IMR-90 (cell line): ENCODE data around the gene MEGF6. TPM values are rescaled to one million over a fixed set of nuclear protein-coding genes. Genes with fewer than 3 reads are reported as not detected.

Experiments
- ATAC-seq: fragments of 200-7000 bp; cut with Tn5 transposase; 2 replicates; pipeline ENCODE4 v1.9.1; 2020; ENCODE audit warnings: low read depth, mild to moderate bottlenecking, moderate library complexity
- BruUV-seq: library from RNA; stranded (reverse); fragments of 400-500 nt; replicated peaks from 2 replicates; lab custom pipeline; 2021; lab: Mats Ljungman, UMichigan
- CTCF ChIA-PET: fragments of 300-600 bp; formaldehyde crosslinking; extraction: SDS; loops from one replicate; lab custom pipeline; 2021; ENCODE audit warnings: antibody characterized with exemption; lab: Yijun Ruan, JAX
- POLR2A ChIA-PET: fragments of 300-600 bp; sonication (Branson Sonifier 250); formaldehyde crosslinking; loops from one replicate; lab custom pipeline; 2022; ENCODE audit warnings: antibody characterized with exemption; ENCODE audit not compliant: unreplicated experiment; lab: Charles Lee
- DNase-seq: peaks from one replicate; pipeline ENCODE4 v3.0.0; 2013
- H2AFZ ChIP-seq: replicated peaks from 2 replicates; pipeline ENCODE3; 2013; ENCODE audit warnings: low read length, mild to moderate bottlenecking; ENCODE audit not compliant: poor library complexity
- H2AK5ac ChIP-seq: 2 replicates; pipeline ENCODE4 v1.6.1; 2013; ENCODE audit warnings: low read depth, low read length, inconsistent platforms
- H2AK9ac ChIP-seq: replicated peaks from 2 replicates; pipeline ENCODE3; 2013; ENCODE audit warnings: mild to moderate bottlenecking, low read depth, low read length, moderate library complexity; ENCODE audit not compliant: poor library complexity
- H2BK120ac ChIP-seq: 2 replicates; pipeline ENCODE4 v1.6.1; 2013; ENCODE audit warnings: low read depth, low read length, inconsistent platforms
- H2BK15ac ChIP-seq: 3 replicates; pipeline ENCODE4 v1.6.1; 2013; ENCODE audit warnings: low read depth, low read length, inconsistent platforms
- H2BK20ac ChIP-seq: 2 replicates; pipeline ENCODE4 v1.6.1; 2013; ENCODE audit warnings: low read depth, mild to moderate bottlenecking, inconsistent platforms, low read length, moderate library complexity
- H2BK5ac ChIP-seq: 2 replicates; pipeline ENCODE4 v1.6.1; 2013; ENCODE audit warnings: mild to moderate bottlenecking, low read depth, low read length, inconsistent platforms; ENCODE audit not compliant: poor library complexity, severe bottlenecking
- H3K14ac ChIP-seq: replicated peaks from 2 replicates; pipeline ENCODE4 v1.6.1; 2013; ENCODE audit warnings: low read depth, low read length, inconsistent platforms
- H3K18ac ChIP-seq: 2 replicates; pipeline ENCODE4 v1.6.1; 2013; ENCODE audit warnings: low read depth, low read length, control low read depth
- H3K23ac ChIP-seq: 2 replicates; pipeline ENCODE4 v1.6.1; 2013; ENCODE audit warnings: low read depth, low read length, inconsistent platforms
- H3K27ac ChIP-seq: 2 replicates; pipeline ENCODE4 v1.5.1; 2013; ENCODE audit warnings: mild to moderate bottlenecking, control low read depth, low read length; ENCODE audit not compliant: insufficient read depth
- H3K27me3 ChIP-seq: 2 replicates; pipeline ENCODE4 v1.6.1; 2013; ENCODE audit warnings: low read length; ENCODE audit not compliant: control insufficient read depth, insufficient read depth
- H3K36me3 ChIP-seq: 2 replicates; pipeline ENCODE4 v1.6.1; 2013; ENCODE audit warnings: low read length, mixed read lengths; ENCODE audit not compliant: control insufficient read depth, insufficient read depth
- H3K4ac ChIP-seq: 2 replicates; pipeline ENCODE4 v1.6.1; 2013; ENCODE audit warnings: low read depth, low read length, inconsistent platforms
- H3K4me1 ChIP-seq: 2 replicates; pipeline ENCODE4 v1.6.1; 2013; ENCODE audit warnings: low read length, mixed read lengths; ENCODE audit not compliant: control insufficient read depth, insufficient read depth
- H3K4me2 ChIP-seq: 2 replicates; pipeline ENCODE4 v1.6.1; 2013; ENCODE audit warnings: low read depth, mild to moderate bottlenecking, control low read depth, low read length, moderate library complexity
- H3K4me3 ChIP-seq: 2 replicates; pipeline ENCODE4 v1.5.1; 2013; ENCODE audit warnings: low read depth, mild to moderate bottlenecking, control low read depth, low read length, moderate library complexity; ENCODE audit not compliant: insufficient read depth
- H3K56ac ChIP-seq: 2 replicates; pipeline ENCODE4 v1.6.1; 2013; ENCODE audit warnings: low read length, inconsistent platforms; ENCODE audit not compliant: insufficient read depth; ENCODE audit errors: extremely low read depth
- H3K79me1 ChIP-seq, 2 experiments: 2 replicates each; pipeline ENCODE4 v1.6.1; 2013; ENCODE audit warnings: low read length in 2 of 2, inconsistent platforms in 1 of 2, low read depth in 1 of 2
- H3K9ac ChIP-seq: 2 replicates; pipeline ENCODE4 v1.6.1; 2013; ENCODE audit warnings: low read depth, low read length, control low read depth
- H3K9me1 ChIP-seq: 2 replicates; pipeline ENCODE4 v1.6.1; 2013; ENCODE audit warnings: low read length, inconsistent platforms; ENCODE audit not compliant: insufficient read depth
- H3K9me3 ChIP-seq: 2 replicates; pipeline ENCODE4 v1.6.1; 2013; ENCODE audit warnings: low read length; ENCODE audit not compliant: control insufficient read depth, insufficient read depth
- H4K20me1 ChIP-seq: 2 replicates; pipeline ENCODE4 v1.6.1; 2013; ENCODE audit warnings: low read length, inconsistent platforms; ENCODE audit not compliant: insufficient read depth
- H4K5ac ChIP-seq: 2 replicates; pipeline ENCODE4 v1.6.1; 2013; ENCODE audit warnings: mild to moderate bottlenecking, low read depth, low read length, control low read depth
- H4K8ac ChIP-seq, 2 experiments: 2 replicates each; pipeline ENCODE4 v1.6.1; 2013; ENCODE audit warnings: low read depth in 2 of 2, low read length in 2 of 2, control low read depth in 1 of 2, inconsistent platforms in 1 of 2
- H4K91ac ChIP-seq: 2 replicates; pipeline ENCODE4 v1.6.1; 2013; ENCODE audit warnings: low read depth, low read length, inconsistent platforms; ENCODE audit not compliant: insufficient read depth
- BHLHE40 ChIP-seq: fragments of 150-350 bp; IDR thresholded peaks from 2 replicates; pipeline ENCODE4 v1.6.1; 2016; ENCODE audit warnings: mild to moderate bottlenecking, low read depth, low read length
- CEBPB ChIP-seq: IDR thresholded peaks from 2 replicates; pipeline ENCODE4 v1.6.1; 2012; ENCODE audit warnings: low read depth, low read length, improper control_type of control experiment
- CHD1 ChIP-seq: IDR thresholded peaks from 2 replicates; pipeline ENCODE4 v1.6.1; 2012; ENCODE audit warnings: low read depth, low read length, improper control_type of control experiment
- CTCF ChIP-seq: conservative IDR thresholded peaks from 2 replicates; pipeline ENCODE4 v1.5.1; 2012; ENCODE audit warnings: mild to moderate bottlenecking, low read depth, low read length, improper control_type of control experiment
- ELK1 ChIP-seq: fragments of 150-350 bp; IDR thresholded peaks from 2 replicates; pipeline ENCODE4 v1.6.1; 2016; ENCODE audit warnings: low read depth, mild to moderate bottlenecking, low read length, moderate library complexity, borderline replicate concordance
- FOS ChIP-seq: fragments of 150-350 bp; IDR thresholded peaks from 2 replicates; pipeline ENCODE4 v1.6.1; 2016; ENCODE audit warnings: low read depth, low read length
- MAFK ChIP-seq: IDR thresholded peaks from 2 replicates; pipeline ENCODE4 v1.6.1; 2012; ENCODE audit warnings: low read depth, low read length, improper control_type of control experiment
- MAZ ChIP-seq: IDR thresholded peaks from 2 replicates; pipeline ENCODE4 v1.6.1; 2012; ENCODE audit warnings: low read depth, mild to moderate bottlenecking, low read length, improper control_type of control experiment, moderate library complexity, borderline replicate concordance
- MXI1 ChIP-seq: IDR thresholded peaks from 2 replicates; pipeline ENCODE4 v1.6.1; 2012; ENCODE audit warnings: low read depth, mild to moderate bottlenecking, low read length, moderate library complexity, borderline replicate concordance
- NFE2L2 ChIP-seq: fragments of 150-350 bp; IDR thresholded peaks from 2 replicates; pipeline ENCODE4 v1.6.1; 2016; ENCODE audit warnings: low read depth, mild to moderate bottlenecking, low read length
- POLR2A ChIP-seq: IDR thresholded peaks from 2 replicates; pipeline ENCODE4 v1.6.1; 2012; ENCODE audit warnings: mild to moderate bottlenecking, low read depth, low read length
- RAD21 ChIP-seq: IDR thresholded peaks from 2 replicates; pipeline ENCODE4 v1.6.1; 2012; ENCODE audit warnings: low read length, improper control_type of control experiment
- RCOR1 ChIP-seq: IDR thresholded peaks from 2 replicates; pipeline ENCODE4 v1.6.1; 2012; ENCODE audit warnings: mild to moderate bottlenecking, low read length, improper control_type of control experiment; ENCODE audit not compliant: insufficient replicate concordance
- RFX5 ChIP-seq: IDR thresholded peaks from 2 replicates; pipeline ENCODE4 v1.8.0; 2012; ENCODE audit warnings: low read depth, mild to moderate bottlenecking, low read length, moderate library complexity
- SMC3 ChIP-seq: fragments of 150-350 bp; IDR thresholded peaks from 2 replicates; pipeline ENCODE4 v1.6.1; 2016; ENCODE audit warnings: low read depth, mild to moderate bottlenecking, antibody characterized with exemption, low read length, moderate library complexity
- USF2 ChIP-seq: fragments of 150-350 bp; IDR thresholded peaks from 2 replicates; pipeline ENCODE4 v1.6.1; 2017; ENCODE audit warnings: mild to moderate bottlenecking, antibody characterized with exemption, low read length, low read depth
- WGBS, 2 experiments: methylation state at CpG; one replicate each; pipeline versions ENCODE4 v1.1.5 to v1.1.7; 2013; ENCODE audit warnings: missing lambda C conversion rate in 2 of 2; ENCODE audit not compliant: insufficient read length in 1 of 2; ENCODE audit errors: extremely low coverage in 2 of 2; 5-methylcytosine and 5-hydroxymethylcytosine counted together
- dilution Hi-C: fragments of 300-500 bp; cut with HindIII; formaldehyde crosslinking; loops from one replicate; pipeline ENCODE4 v1.14.3; 2018; ENCODE audit warnings: low sequenced_read_pairs; ENCODE audit not compliant: unreplicated experiment
- in situ Hi-C: fragments of 300-500 bp; cut with MboI; formaldehyde crosslinking; loops from 3 replicates; pipeline ENCODE4 v1.14.3; 2019; ENCODE audit warnings: low sequenced_read_pairs, inconsistent platforms, mixed read lengths
- intact Hi-C: fragments of 100-400 bp; cut with micrococcal nuclease; formaldehyde crosslinking; loops from 2 replicates; pipeline ENCODE4 v1.10.0; 2022
- polyA plus RNA-seq, 3 experiments: library from polyadenylated mRNA; depleted of rRNA; stranded (reverse); fragments of >200 nt; gene quantifications; 2 replicates each; pipeline ENCODE4 v1.2.3, GENCODE V29; 2012; ENCODE audit warnings: low replicate concordance in 1 of 3
- total RNA-seq: library from RNA; depleted of rRNA; stranded (reverse); fragments of >200 nt; gene quantifications from 2 replicates; pipeline ENCODE4 v1.2.3, GENCODE V29; 2012

The MEGF6 gene
- total and polyA plus RNA-seq, 2 of the 4 experiments (the other 2 are of a cell fraction) = 0.72 to 4.1 TPM

- in situ Hi-C loops = no loop called here
Measured at GRCh38 chr1:3601743-3602142, 9.6 kb downstream of the MEGF6 start.

More at GRCh38 chr1:3601743-3602142, 9.6 kb downstream of the MEGF6 start:
- peaks cover 12% of the 10 kb centered on the region for H3K27me3 ChIP-seq
- no peak overlapping the region for H3K4me3 ChIP-seq
- no peak overlapping the region for H3K9ac ChIP-seq
- no peak overlapping the region for H2BK120ac ChIP-seq
- H3K36me3 ChIP-seq = no peaks in the 10 kb centered on the region
- no peak overlapping the region for H2BK20ac ChIP-seq
- H3K9me1 ChIP-seq = no peaks in the 10 kb centered on the region; the same call in 1 of the 2 replicates
- H3K4ac ChIP-seq = no peak overlapping the region
- 69% methylated on average over 2 of the region's 16 CpGs; no CpG with 5 or more reads in 1 of the 2 experiments for WGBS, 2 experiments
- no peak overlapping the region for H3K18ac ChIP-seq
- no peak for DNase-seq
- H3K23ac ChIP-seq = no peak overlapping the region
- BruUV-seq = no TSS peak
- no peaks in the 10 kb centered on the region for H3K79me1 ChIP-seq
- no peak overlapping the region for H2BK5ac ChIP-seq
- no peak for ATAC-seq
- POLR2A ChIA-PET = no interaction called here
- CTCF ChIA-PET = interaction anchor here (0.7 kb wide), 1 partner anchor 17 kb away, joined by 3 read pairs; no protein-coding TSS in a partner anchor
- no peak overlapping the region for H2AFZ ChIP-seq
- H3K14ac ChIP-seq = no peak overlapping the region
- H2BK15ac ChIP-seq = no peak overlapping the region
- dilution Hi-C loops = no loop called here
- H2AK5ac ChIP-seq = no peak overlapping the region
- H3K56ac ChIP-seq = no peak overlapping the region
- TF ChIP-seq RCOR1 (no peak), BHLHE40 (no peak), RAD21 (no peak), NFE2L2 (no peak), CEBPB (no peak), MAZ (no peak), CHD1 (no peak), USF2 (no peak), CTCF (no peak), RFX5 (no peak), MAFK (no peak), MXI1 (no peak), POLR2A (no peak), SMC3 (no peak), FOS (no peak), ELK1 (no peak)
- no peak overlapping the region for H4K8ac ChIP-seq
- H3K9me3 ChIP-seq = no peaks in the 10 kb centered on the region
- H3K4me2 ChIP-seq = no peak overlapping the region
- no peak overlapping the region for H2AK9ac ChIP-seq
- no peaks in the 10 kb centered on the region for H3K4me1 ChIP-seq
- no peak overlapping the region for H4K91ac ChIP-seq
- no peak overlapping the region for H3K27ac ChIP-seq
- intact Hi-C loops = no loop called here
- H4K5ac ChIP-seq = no peak overlapping the region
- no peaks in the 10 kb centered on the region for H4K20me1 ChIP-seq
